ENCODE data around the gene NF2. TPM values are rescaled to one million over a fixed set of nuclear protein-coding genes. Genes with fewer than 3 reads are reported as not detected.

The NF2 gene
- total RNA-seq, 1 experiment from 2014 or later, result 113 TPM

DNA sequence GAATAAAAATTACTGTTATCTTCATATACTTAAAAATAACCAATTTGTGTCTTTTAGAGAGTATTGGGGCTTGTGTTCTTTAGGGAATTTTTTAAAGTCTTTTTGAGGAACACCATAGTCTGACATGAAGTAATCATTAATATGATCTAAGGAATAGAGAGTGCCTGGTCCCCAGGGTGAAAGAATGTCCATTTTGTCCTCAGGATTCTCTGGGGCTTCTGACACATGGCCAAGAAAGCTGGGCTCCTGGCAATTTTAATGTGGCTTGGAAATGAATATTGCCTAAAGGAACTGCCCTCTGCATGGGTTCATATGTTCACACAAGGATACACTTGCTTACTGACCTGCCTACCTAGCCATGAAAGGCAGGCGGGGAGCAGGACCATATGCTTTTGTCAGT is 33.7 kb downstream of the NF2 start:
- H3K9me2 ChIP-seq (replicated peaks; ENCODE audit: low read length), result no peaks in the 10 kb centered on the region
- TF ChIP-seq EZH2 (IDR thresholded peaks at IDR 0.05; ENCODE audit: low read length, unreplicated experiment) (no peak), CTCF (conservative IDR thresholded peaks at IDR 0.05; ENCODE audit: low read depth, low read length) (no peak), EZH2phosphoT487 (IDR thresholded peaks at IDR 0.05; ENCODE audit: borderline replicate concordance, low read length) (no peak)
- peaks cover 80% of the 10 kb centered on the region for H3K79me2 ChIP-seq (ENCODE audit: low read length)
- POLR2A ChIA-PET (ENCODE audit: unreplicated experiment), result no interaction called here
- no peak overlapping the region for H3K27ac ChIP-seq (ENCODE audit: low read length)
- H3K9me3 ChIP-seq (ENCODE audit: low read length), result no peaks in the 10 kb centered on the region
- no peaks in the 10 kb centered on the region for H3K27me3 ChIP-seq (ENCODE audit: low read length)
- peaks cover 15% of the 10 kb centered on the region for H3F3A ChIP-seq (ENCODE audit: low read length, unreplicated experiment)
- H3K4me1 ChIP-seq (ENCODE audit: insufficient read depth, low read length), result peaks cover 39% of the 10 kb centered on the region
- ATAC-seq, result no peak
- intact Hi-C loops (cut with micrococcal nuclease), result no loop called here
- peaks cover 33% of the 10 kb centered on the region for H3K36me3 ChIP-seq (ENCODE audit: low read depth, low read length)
- H3K4me2 ChIP-seq (ENCODE audit: low read length), result no peak overlapping the region
- H3K9ac ChIP-seq (ENCODE audit: low read length), result no peak overlapping the region
- CTCF ChIA-PET, result interaction anchor here (0.6 kb wide), 1 partner anchor 11 kb away, joined by 3 read pairs; no protein-coding TSS in a partner anchor
- no peak for DNase-seq
- no peak overlapping the region for H2AFZ ChIP-seq (ENCODE audit: low read length)
- H4K20me1 ChIP-seq (ENCODE audit: low read length), result no peaks in the 10 kb centered on the region
- H3K4me3 ChIP-seq (ENCODE audit: low read length), result no peak overlapping the region
- BruUV-seq (replicated peaks), result no TSS peak

- no peak overlapping the region for H2AFZ ChIP-seq (ENCODE audit: low read length)
- intact Hi-C loops (cut with micrococcal nuclease), result no loop called here
- peaks cover 39% of the 10 kb centered on the region for H3K36me3 ChIP-seq (ENCODE audit: low read depth, low read length)
- no peak overlapping the region for H3K4me3 ChIP-seq (ENCODE audit: low read length)
- no TSS peak for BruUV-seq (replicated peaks)
- H3F3A ChIP-seq (ENCODE audit: low read length, unreplicated experiment), result peaks cover 9% of the 10 kb centered on the region
- no peak for TF ChIP-seq EZH2phosphoT487 (IDR thresholded peaks at IDR 0.05; ENCODE audit: borderline replicate concordance, low read length)
- TF ChIP-seq CTCF (conservative IDR thresholded peaks at IDR 0.05; ENCODE audit: low read depth, low read length), result no peak
- TF ChIP-seq EZH2 (IDR thresholded peaks at IDR 0.05; ENCODE audit: low read length, unreplicated experiment), result no peak
- peaks cover 24% of the 10 kb centered on the region for H3K4me1 ChIP-seq (ENCODE audit: insufficient read depth, low read length)
- no peak overlapping the region for H3K9ac ChIP-seq (ENCODE audit: low read length)
- ATAC-seq (no peak), DNase-seq (no peak)
- POLR2A ChIA-PET (ENCODE audit: unreplicated experiment), result no interaction called here
- no peaks in the 10 kb centered on the region for H4K20me1 ChIP-seq (ENCODE audit: low read length)
- no peak overlapping the region for H3K27ac ChIP-seq (ENCODE audit: low read length)
- H3K79me2 ChIP-seq (ENCODE audit: low read length), result peaks cover 69% of the 10 kb centered on the region
- H3K4me2 ChIP-seq (ENCODE audit: low read length), result no peak overlapping the region
- CTCF ChIA-PET, result no interaction called here
- no peaks in the 10 kb centered on the region for H3K9me2 ChIP-seq (replicated peaks; ENCODE audit: low read length)
- no peaks in the 10 kb centered on the region for H3K9me3 ChIP-seq (ENCODE audit: low read length)
- no peaks in the 10 kb centered on the region for H3K27me3 ChIP-seq (ENCODE audit: low read length)
Observed at GRCh38 chr22:29638678-29639077, 35.2 kb downstream of the NF2 start.

DNA sequence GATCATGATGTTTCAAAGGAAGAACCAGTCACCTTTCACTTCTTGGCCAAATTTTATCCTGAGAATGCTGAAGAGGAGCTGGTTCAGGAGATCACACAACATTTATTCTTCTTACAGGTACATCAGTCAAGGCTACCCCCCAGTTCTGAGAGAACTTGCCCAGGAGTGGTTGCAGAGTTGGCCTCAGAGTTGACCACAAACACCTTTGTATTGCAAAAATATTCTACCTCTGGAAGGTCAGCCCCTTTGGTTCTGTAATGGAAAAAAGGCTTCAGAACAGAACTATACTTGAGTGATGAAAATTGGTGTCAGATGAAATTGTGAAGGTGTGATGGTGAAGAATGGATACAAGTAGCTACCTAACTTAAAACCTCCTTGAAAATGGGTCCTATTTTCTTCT is 35.7 kb downstream of the NF2 start:
- Histone ChIP-seq H3K79me2 (ENCODE audit: low read length) (peaks cover 65% of the 10 kb centered on the region), H4K20me1 (ENCODE audit: low read length) (no peaks in the 10 kb centered on the region), H3K9me3 (ENCODE audit: low read length) (no peaks in the 10 kb centered on the region), H3K9ac (ENCODE audit: low read length) (no peak overlapping the region), H3K36me3 (ENCODE audit: low read depth, low read length) (peaks cover 39% of the 10 kb centered on the region), H3K4me1 (ENCODE audit: insufficient read depth, low read length) (peaks cover 20% of the 10 kb centered on the region), H3K4me3 (ENCODE audit: low read length) (no peak overlapping the region), H3K27me3 (ENCODE audit: low read length) (no peaks in the 10 kb centered on the region), H3K27ac (ENCODE audit: low read length) (no peak overlapping the region), H3K4me2 (ENCODE audit: low read length) (no peak overlapping the region), H3F3A (ENCODE audit: low read length, unreplicated experiment) (peaks cover 7% of the 10 kb centered on the region), H2AFZ (ENCODE audit: low read length) (no peak overlapping the region), H3K9me2 (replicated peaks; ENCODE audit: low read length) (no peaks in the 10 kb centered on the region)
- ChIA-PET CTCF (no interaction called here), POLR2A (ENCODE audit: unreplicated experiment) (no interaction called here)
- no peak for DNase-seq
- no TSS peak for BruUV-seq (replicated peaks)
- no peak for TF ChIP-seq CTCF (conservative IDR thresholded peaks at IDR 0.05; ENCODE audit: low read depth, low read length)
- no peak for TF ChIP-seq EZH2 (IDR thresholded peaks at IDR 0.05; ENCODE audit: low read length, unreplicated experiment)
- intact Hi-C loops (cut with micrococcal nuclease), result no loop called here
- no peak for ATAC-seq
